HFFc6 (cell line): ENCODE results near the gene GALNT18. TPM values are rescaled to one million over a fixed set of nuclear protein-coding genes. Genes with fewer than 3 reads are reported as not detected.

Source experiments
- DNase-seq: peaks from one replicate; pipeline ENCODE4 v3.0.0-alpha.2; 2018
- H3K27ac Mint-ChIP-seq: 2 replicates; pipeline ENCODE4 v1.8.0; 2020; ENCODE audit warnings: mild to moderate bottlenecking, mixed read lengths
- H3K27me3 Mint-ChIP-seq: 2 replicates; pipeline ENCODE4 v1.8.0; 2021; ENCODE audit warnings: mild to moderate bottlenecking, moderate library complexity, mixed read lengths; ENCODE audit not compliant: insufficient read depth
- H3K36me3 Mint-ChIP-seq: 2 replicates; pipeline ENCODE4 v1.8.0; 2021; ENCODE audit warnings: low read depth, mixed read lengths
- H3K4me1 Mint-ChIP-seq: 2 replicates; pipeline ENCODE4 v1.8.0; 2020; ENCODE audit warnings: low read depth, mixed read lengths
- H3K4me3 Mint-ChIP-seq: 2 replicates; pipeline ENCODE4 v1.8.0; 2020; ENCODE audit warnings: mild to moderate bottlenecking, moderate library complexity, mixed read lengths
- H3K9me3 Mint-ChIP-seq: 2 replicates; pipeline ENCODE4 v1.8.0; 2020; ENCODE audit warnings: mild to moderate bottlenecking, mixed read lengths
- CTCF ChIP-seq: fragments of 200-600 bp; sonication (generic); IDR thresholded peaks from 2 replicates; pipeline ENCODE4 v1.5.0; 2021; ENCODE audit warnings: antibody characterized with exemption, mild to moderate bottlenecking
- total RNA-seq, 6 experiments: library from RNA; stranded (reverse); fragmentation: NEBNext Ultra II Directional; extraction: Animal tissue kit (Norgen Biotek cat#: 25700); gene quantifications; 2 replicates in 1 of 6; 3 replicates in 5 of 6; pipeline ENCODE4 v1.2.3, GENCODE V29; 2021

GALNT18 gene
- total RNA-seq, 6 experiments from 2014 or later: 2.7 to 13.7 (median 12.4) TPM

GRCh38 chr11:11320825-11321224, 301.0 kb downstream of the GALNT18 start:
- Mint-ChIP-seq H3K4me3 (no peak overlapping the region), H3K36me3 (no peaks in the 10 kb centered on the region; the same call in 1 of the 2 replicates), H3K9me3 (no peaks in the 10 kb centered on the region), H3K27me3 (peaks cover 14% of the 10 kb centered on the region), H3K4me1 (peaks cover 6% of the 10 kb centered on the region; the same call in 1 of the 2 replicates), H3K27ac (no peak overlapping the region)
- no peak for TF ChIP-seq CTCF
- no peak for DNase-seq

- H3K36me3 Mint-ChIP-seq: no peaks in the 10 kb centered on the region
- H3K27me3 Mint-ChIP-seq: peaks cover 15% of the 10 kb centered on the region
- H3K9me3 Mint-ChIP-seq: no peaks in the 10 kb centered on the region
Observed at GRCh38 chr11:11318961-11319360, 302.8 kb downstream of the GALNT18 start.

GRCh38 chr11:11318461-11318860, 303.3 kb downstream of the GALNT18 start:
- H3K4me3 Mint-ChIP-seq: no peak overlapping the region
- DNase-seq: no peak
- H3K4me1 Mint-ChIP-seq: peaks cover 14% of the 10 kb centered on the region; the same call in 1 of the 2 replicates
- no peak overlapping the region for H3K27ac Mint-ChIP-seq
- H3K9me3 Mint-ChIP-seq: no peaks in the 10 kb centered on the region
- TF ChIP-seq CTCF: no peak
- peaks cover 15% of the 10 kb centered on the region for H3K27me3 Mint-ChIP-seq
- H3K36me3 Mint-ChIP-seq: no peaks in the 10 kb centered on the region

More at GRCh38 chr11:11318961-11319360, 302.8 kb downstream of the GALNT18 start:
- Mint-ChIP-seq H3K4me3 (no peak overlapping the region), H3K27ac (no peak overlapping the region), H3K4me1 (peaks cover 9% of the 10 kb centered on the region; the same call in 1 of the 2 replicates)
- TF ChIP-seq CTCF: no peak
- DNase-seq: no peak

GRCh38 chr11:11316651-11317230, 305.1 kb downstream of the GALNT18 start:
- no peak for DNase-seq
- H3K36me3 Mint-ChIP-seq: no peaks in the 10 kb centered on the region
- no peaks in the 10 kb centered on the region for H3K9me3 Mint-ChIP-seq
- no peak for TF ChIP-seq CTCF
- peaks cover 13% of the 10 kb centered on the region for H3K27me3 Mint-ChIP-seq
- H3K4me3 Mint-ChIP-seq: no peak overlapping the region
- H3K27ac Mint-ChIP-seq: no peak overlapping the region
- peaks cover 23% of the 10 kb centered on the region; the same call in 1 of the 2 replicates for H3K4me1 Mint-ChIP-seq

GRCh38 chr11:11313902-11314692, 307.7 kb downstream of the GALNT18 start:
- no peak overlapping the region for H3K27ac Mint-ChIP-seq
- H3K27me3 Mint-ChIP-seq: peaks cover 9% of the 10 kb centered on the region
- no peak overlapping the region for H3K4me3 Mint-ChIP-seq
- H3K36me3 Mint-ChIP-seq: no peaks in the 10 kb centered on the region
- DNase-seq: no peak
- H3K9me3 Mint-ChIP-seq: no peaks in the 10 kb centered on the region
- peaks cover 23% of the 10 kb centered on the region; the same call in 1 of the 2 replicates for H3K4me1 Mint-ChIP-seq
- no peak for TF ChIP-seq CTCF
